GM23248 (cell line): ENCODE results near the gene C10orf62. TPM values are rescaled to one million over a fixed set of nuclear protein-coding genes. Genes with fewer than 3 reads are reported as not detected.
"Not testable (repeated sequence)": the region's sequence is repeated elsewhere in the genome, so short reads cannot be mapped to it uniquely, and the experiment has no call there.

Experiments used
- DNase-seq: peaks from one replicate; pipeline ENCODE4 v3.0.0-alpha.2; 2015
- H2AFZ ChIP-seq: fragments of 200-600 bp; sonication (generic); 2 replicates; pipeline ENCODE4 v1.6.1; 2016; ENCODE audit warnings: antibody characterized with exemption
- H3F3A ChIP-seq: fragments of 200-600 bp; sonication (generic); 2 replicates; pipeline ENCODE4 v1.6.1; 2016; ENCODE audit warnings: mild to moderate bottlenecking, antibody characterized with exemption, mixed run types; ENCODE audit not compliant: insufficient read depth
- H3K27ac ChIP-seq: fragments of 200-600 bp; sonication (generic); 2 replicates; pipeline ENCODE4 v1.5.1; 2016; ENCODE audit warnings: mild to moderate bottlenecking
- H3K27me3 ChIP-seq: fragments of 200-600 bp; sonication (generic); replicated peaks from 2 replicates; pipeline ENCODE4 v1.6.1; 2016; ENCODE audit warnings: mild to moderate bottlenecking; ENCODE audit not compliant: insufficient read depth
- H3K36me3 ChIP-seq: fragments of 200-600 bp; sonication (generic); 2 replicates; pipeline ENCODE4 v1.6.1; 2016; ENCODE audit warnings: low read depth, mild to moderate bottlenecking
- H3K4me1 ChIP-seq: fragments of 200-600 bp; sonication (generic); 2 replicates; pipeline ENCODE4 v1.6.1; 2016; ENCODE audit warnings: mild to moderate bottlenecking; ENCODE audit not compliant: insufficient read depth
- H3K4me2 ChIP-seq: fragments of 200-600 bp; sonication (generic); one replicate; pipeline ENCODE4 v1.6.1; 2016; ENCODE audit warnings: mild to moderate bottlenecking; ENCODE audit not compliant: unreplicated experiment
- H3K4me3 ChIP-seq: fragments of 200-600 bp; sonication (generic); 2 replicates; pipeline ENCODE4 v1.5.1; 2016; ENCODE audit warnings: mild to moderate bottlenecking
- H3K79me2 ChIP-seq: fragments of 200-600 bp; sonication (generic); 2 replicates; pipeline ENCODE4 v1.6.1; 2016; ENCODE audit warnings: mild to moderate bottlenecking; ENCODE audit not compliant: insufficient read depth
- H3K9ac ChIP-seq: fragments of 200-600 bp; sonication (generic); 2 replicates; pipeline ENCODE4 v1.6.1; 2016; ENCODE audit warnings: mild to moderate bottlenecking
- H3K9me2 ChIP-seq: fragments of 200-600 bp; sonication (generic); 2 replicates; pipeline ENCODE4 v1.6.1; 2016; ENCODE audit warnings: mixed run types, mild to moderate bottlenecking, moderate library complexity; ENCODE audit not compliant: insufficient read depth
- H3K9me3 ChIP-seq: fragments of 200-600 bp; sonication (generic); one replicate; pipeline ENCODE4 v1.6.1; 2017; ENCODE audit warnings: low read depth
- H4K20me1 ChIP-seq: fragments of 200-600 bp; sonication (generic); 2 replicates; pipeline ENCODE4 v1.6.0; 2016; ENCODE audit not compliant: insufficient read depth
- EZH2 ChIP-seq: fragments of 200-600 bp; sonication (generic); IDR thresholded peaks from 2 replicates; pipeline ENCODE4 v1.6.1; 2018; ENCODE audit warnings: antibody characterized with exemption, mild to moderate bottlenecking; ENCODE audit not compliant: insufficient read depth, poor library complexity, severe bottlenecking
- EZH2phosphoT487 ChIP-seq: fragments of 200-600 bp; sonication (generic); IDR thresholded peaks from 2 replicates; pipeline ENCODE4 v1.6.1; 2018; ENCODE audit warnings: antibody characterized with exemption, moderate library complexity, mild to moderate bottlenecking, low read depth; ENCODE audit not compliant: insufficient read depth
- WGBS, 2 experiments: methylation state at CpG; one replicate each; pipeline ENCODE4 v1.1.6; 2015 to 2017; ENCODE audit warnings: low lambda C conversion rate in 2 of 2, low coverage in 1 of 2; ENCODE audit errors: missing lambda C conversion rate in 2 of 2; 5-methylcytosine and 5-hydroxymethylcytosine counted together
- in situ Hi-C: fragments of 300-500 bp; cut with MboI; formaldehyde crosslinking; loops from 2 replicates; pipeline ENCODE4 v1.15.0; 2020
- polyA plus RNA-seq: library from polyadenylated mRNA; unstranded; fragments of >200 nt; fragmentation: Nextera tagmentation; extraction: Ambion mirVana; gene quantifications from 2 replicates; pipeline ENCODE4 v1.2.1, GENCODE V29; 2016
- total RNA-seq: library from RNA; depleted of rRNA; stranded (reverse); fragments of >200 nt; shearing (Covaris generic); gene quantifications from 2 replicates; pipeline ENCODE4 v1.2.3, GENCODE V29; 2014

Gene C10orf62
- total and polyA plus RNA-seq, 2 experiments from 2014 or later, result not detected

DNA sequence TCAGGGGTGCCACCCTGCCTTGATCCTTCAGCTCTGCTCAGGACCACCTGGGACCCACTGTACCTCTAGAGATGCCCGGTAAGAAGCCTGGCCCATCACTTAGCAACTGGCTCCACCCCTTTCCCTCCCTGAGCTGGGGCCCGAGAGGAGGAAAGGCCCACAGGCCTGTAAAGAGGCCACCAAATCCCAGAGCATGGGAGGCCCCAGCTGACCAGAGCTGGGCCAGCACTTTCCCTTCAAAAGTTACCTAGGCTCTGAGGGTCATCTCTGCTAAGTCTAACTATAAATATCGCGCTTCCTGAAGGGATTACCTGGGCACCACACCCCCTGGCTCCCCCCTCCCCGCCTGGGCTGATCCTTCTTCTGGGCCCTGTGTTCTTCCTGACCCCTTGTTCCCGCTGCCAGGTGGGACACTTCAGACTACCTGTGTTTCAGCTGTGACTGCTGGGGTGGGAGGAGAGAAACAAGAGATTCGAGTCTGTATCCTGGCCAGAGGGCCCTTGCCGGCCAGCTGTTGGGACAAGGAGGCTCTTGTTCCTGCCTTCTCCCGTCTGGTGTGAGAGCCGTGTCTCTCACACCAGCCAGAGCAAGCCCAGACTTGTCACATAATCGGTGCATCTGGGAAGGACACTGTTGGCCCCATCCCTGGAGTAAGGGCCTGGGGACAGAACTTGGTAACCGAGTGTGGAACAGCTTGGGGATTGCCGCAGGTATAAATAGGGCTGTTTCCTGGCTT is 39.8 kb upstream of the C10orf62 start:
- Histone ChIP-seq H3K9ac (peak overlapping the region; percentile 34; the same call in 1 of the 2 replicates), H3K9me2 (no peaks in the 10 kb centered on the region), H3F3A (no peaks in the 10 kb centered on the region), H3K4me2 (no peak overlapping the region), H3K79me2 (peaks cover 94% of the 10 kb centered on the region), H2AFZ (no peak overlapping the region), H3K36me3 (no peaks in the 10 kb centered on the region), H4K20me1 (no peaks in the 10 kb centered on the region), H3K4me1 (peaks cover 4% of the 10 kb centered on the region), H3K9me3 (no peaks in the 10 kb centered on the region), H3K27ac (no peak overlapping the region), H3K4me3 (no peak overlapping the region), H3K27me3 (no peaks in the 10 kb centered on the region)
- in situ Hi-C loops, result no loop called here
- TF ChIP-seq EZH2 (no peak), EZH2phosphoT487 (no peak)
- WGBS, 2 experiments, result 54 to 65% methylated on average over 13 of the region's 13 CpGs
- DNase-seq, result peak; percentile 34

DNA sequence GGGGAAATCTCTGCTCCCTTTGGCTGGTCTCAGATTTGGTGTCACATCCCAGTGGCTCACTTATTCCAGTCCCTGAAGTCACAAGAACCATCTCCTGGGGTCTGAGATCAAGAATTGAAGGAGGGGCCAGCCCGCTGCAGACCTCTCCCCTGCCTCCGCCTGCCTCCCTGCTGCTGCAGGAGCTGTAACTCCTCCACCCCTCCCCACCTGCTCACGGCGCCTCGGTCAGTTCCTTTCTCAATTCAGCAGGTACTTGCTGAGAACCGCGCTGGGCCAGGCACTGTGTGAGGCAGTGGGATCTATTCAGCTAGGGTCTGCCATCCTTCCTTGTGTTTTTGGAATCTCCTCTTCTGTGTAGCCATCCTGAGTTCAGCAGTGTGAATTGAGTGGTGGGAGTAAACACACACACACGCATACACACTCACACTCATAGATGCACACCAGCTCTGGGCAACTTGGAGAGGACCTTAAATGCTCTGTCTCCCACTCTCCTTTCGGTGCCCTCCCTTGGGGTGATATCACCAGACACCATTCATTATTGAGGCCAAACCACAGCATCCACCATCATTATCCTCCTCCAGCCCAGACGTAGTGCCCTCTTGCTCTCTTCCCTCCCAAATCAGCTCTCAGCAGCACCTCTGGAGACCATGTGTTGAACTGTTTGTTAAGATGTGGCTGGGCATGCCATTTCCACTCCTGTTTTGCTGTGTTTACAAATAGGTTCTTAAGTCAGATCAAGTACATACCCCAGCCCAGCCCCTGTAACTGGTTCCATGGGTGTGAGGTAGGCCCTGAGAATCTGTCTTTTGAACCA is 39.0 kb upstream of the C10orf62 start:
- no peaks in the 10 kb centered on the region for H4K20me1 ChIP-seq
- no peaks in the 10 kb centered on the region for H3K36me3 ChIP-seq
- TF ChIP-seq EZH2 (no peak), EZH2phosphoT487 (no peak)
- H3K4me2 ChIP-seq, result no peak overlapping the region
- no peak overlapping the region for H2AFZ ChIP-seq
- in situ Hi-C loops, result no loop called here
- H3K9me3 ChIP-seq, result no peaks in the 10 kb centered on the region
- WGBS, 2 experiments, result 88% methylated on average over 10 of the region's 10 CpGs
- H3K4me1 ChIP-seq, result peaks cover 4% of the 10 kb centered on the region
- peak overlapping the region; percentile 34; the same call in 1 of the 2 replicates for H3K9ac ChIP-seq
- H3K79me2 ChIP-seq, result peaks cover 93% of the 10 kb centered on the region
- H3K9me2 ChIP-seq, result no peaks in the 10 kb centered on the region
- no peaks in the 10 kb centered on the region for H3K27me3 ChIP-seq
- no peaks in the 10 kb centered on the region for H3F3A ChIP-seq
- DNase-seq, result no peak
- no peak overlapping the region for H3K27ac ChIP-seq
- no peak overlapping the region for H3K4me3 ChIP-seq

DNA sequence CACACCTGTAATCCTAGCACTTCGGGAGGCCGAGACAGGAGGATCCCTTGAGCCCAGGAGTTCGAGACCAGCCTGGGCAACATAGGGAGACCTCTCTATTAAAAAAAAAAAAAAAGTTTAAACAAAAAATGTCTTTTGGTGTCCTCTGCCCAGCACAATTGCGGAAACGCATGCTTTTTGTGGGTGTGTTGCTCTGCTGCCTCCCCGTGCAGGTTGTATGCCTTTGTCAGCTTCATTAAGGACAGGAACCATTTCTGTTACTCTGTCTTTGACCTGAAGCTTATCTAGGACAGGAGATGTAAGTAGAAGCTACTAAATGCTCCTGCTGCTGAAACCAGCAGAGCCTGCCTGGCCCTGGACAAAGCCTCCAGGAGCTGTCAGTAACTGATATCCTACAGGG is 38.2 kb upstream of the C10orf62 start:
- in situ Hi-C loops, result no loop called here
- Histone ChIP-seq H2AFZ (no peak overlapping the region), H3K9ac (no peak overlapping the region), H3K4me1 (peaks cover 4% of the 10 kb centered on the region), H3K9me3 (no peaks in the 10 kb centered on the region), H3K27ac (no peak overlapping the region), H3K36me3 (no peaks in the 10 kb centered on the region), H3K79me2 (peaks cover 90% of the 10 kb centered on the region), H3K27me3 (no peaks in the 10 kb centered on the region), H3F3A (no peaks in the 10 kb centered on the region), H3K4me3 (no peak overlapping the region), H3K9me2 (no peaks in the 10 kb centered on the region), H3K4me2 (no peak overlapping the region), H4K20me1 (no peaks in the 10 kb centered on the region)
- 91 to 93% methylated on average over 6 of the region's 6 CpGs for WGBS, 2 experiments
- no peak for DNase-seq
- TF ChIP-seq EZH2phosphoT487 (no peak), EZH2 (no peak)

DNA sequence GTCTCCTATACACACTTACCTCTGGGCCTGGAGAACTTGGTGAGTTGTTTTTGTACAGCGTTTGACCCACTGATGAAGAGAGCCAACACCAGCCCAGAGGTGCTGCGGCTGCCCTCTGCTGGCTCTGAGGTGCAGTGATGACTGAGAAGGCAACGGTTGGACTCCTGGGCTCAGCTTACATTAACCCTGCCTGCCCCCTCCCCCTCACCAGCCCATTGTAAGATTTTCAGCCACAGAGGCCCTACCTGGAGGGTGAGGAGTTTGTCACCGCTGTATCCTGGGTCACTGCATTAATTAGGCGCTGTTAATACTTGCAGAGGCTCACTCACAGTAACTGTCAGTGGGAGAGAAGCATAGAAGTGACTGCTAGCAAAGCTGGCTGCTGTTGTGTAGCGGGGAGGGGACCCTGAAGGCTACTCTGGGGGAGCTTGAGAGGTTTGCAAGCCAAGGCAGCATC is 35.9 kb upstream of the C10orf62 start:
- Histone ChIP-seq H3K27ac (no peak overlapping the region), H3K9ac (no peak overlapping the region), H3K4me1 (peaks cover 4% of the 10 kb centered on the region), H4K20me1 (no peaks in the 10 kb centered on the region), H3K4me2 (no peak overlapping the region), H3K27me3 (no peaks in the 10 kb centered on the region), H2AFZ (no peak overlapping the region), H3K9me3 (no peaks in the 10 kb centered on the region), H3K9me2 (no peaks in the 10 kb centered on the region), H3K36me3 (no peaks in the 10 kb centered on the region), H3K4me3 (no peak overlapping the region), H3F3A (no peaks in the 10 kb centered on the region), H3K79me2 (peaks cover 90% of the 10 kb centered on the region)
- in situ Hi-C loops, result no loop called here
- WGBS, 2 experiments, result 15 to 16% methylated on average over 6 of the region's 6 CpGs
- TF ChIP-seq EZH2 (no peak), EZH2phosphoT487 (no peak)
- peak; percentile 85 for DNase-seq

DNA sequence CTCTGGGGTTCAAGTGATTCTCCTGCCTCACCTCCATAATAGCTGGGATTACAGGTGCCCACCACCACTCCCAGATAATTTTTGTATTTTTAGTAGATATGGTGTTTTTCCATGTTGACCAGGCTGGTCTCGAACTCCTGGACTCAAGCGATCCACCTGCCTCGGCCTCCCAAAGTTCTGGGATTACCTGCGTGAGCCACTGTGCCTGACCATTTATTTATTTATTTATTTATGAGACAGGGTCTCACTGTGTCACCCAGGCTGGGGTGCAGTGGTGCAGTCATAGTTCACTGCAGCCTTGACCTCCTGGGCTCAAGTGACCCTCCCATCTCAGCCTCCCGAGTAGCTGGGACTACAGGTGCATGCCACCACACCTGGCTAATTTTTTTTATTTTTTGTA is 35.2 kb upstream of the C10orf62 start:
- H2AFZ ChIP-seq, H3K4me3 ChIP-seq, H3K36me3 ChIP-seq, H3K4me2 ChIP-seq, in situ Hi-C loops, H4K20me1 ChIP-seq, H3K9me3 ChIP-seq, H3K27ac ChIP-seq, H3K4me1 ChIP-seq, H3F3A ChIP-seq, H3K9me2 ChIP-seq, DNase-seq, H3K9ac ChIP-seq, H3K27me3 ChIP-seq: not testable (repeated sequence)
- peaks cover 90% of the 10 kb centered on the region for H3K79me2 ChIP-seq
- WGBS, 2 experiments, result 81 to 84% methylated on average over 5 of the region's 5 CpGs

DNA sequence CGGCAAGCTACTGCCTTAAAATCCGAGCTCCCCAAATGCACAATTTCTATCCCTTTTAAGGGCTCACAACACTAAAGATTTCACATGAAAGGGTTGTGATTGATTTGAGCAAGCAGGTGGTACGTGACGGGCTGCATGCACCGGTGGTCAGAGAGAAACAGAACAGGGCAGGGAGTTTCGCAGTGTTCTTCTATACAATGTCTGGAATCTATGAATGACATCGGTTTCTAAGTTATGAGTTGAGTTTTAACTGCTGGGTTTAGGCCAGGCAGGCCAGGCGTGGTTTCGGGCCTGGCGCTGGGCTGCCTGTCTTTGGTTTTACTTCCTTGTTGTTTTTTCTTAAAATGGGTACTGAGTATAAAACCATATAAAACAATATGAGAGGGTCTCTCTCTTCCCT is 34.0 kb upstream of the C10orf62 start:
- not testable (repeated sequence) for H3K9ac ChIP-seq
- WGBS, 2 experiments, result 84 to 88% methylated on average over 7 to 8 of the region's 10 CpGs

More for the DNA sequence above, 34.0 kb upstream of the C10orf62 start:
- H3K4me3 ChIP-seq, H3K4me2 ChIP-seq, DNase-seq, in situ Hi-C loops, H3K27ac ChIP-seq, H3K36me3 ChIP-seq, H3K4me1 ChIP-seq, H3K9me2 ChIP-seq, H3F3A ChIP-seq, H2AFZ ChIP-seq, H4K20me1 ChIP-seq, H3K9me3 ChIP-seq, H3K27me3 ChIP-seq: not testable (repeated sequence)
- H3K79me2 ChIP-seq, result peaks cover 92% of the 10 kb centered on the region
